GM21619 (cell line): Measurements from ENCODE around the gene PCDHGA6.

Source experiments
- ATAC-seq: cut with Tn5 transposase; IDR thresholded peaks from one replicate; pipeline ENCODE4 v1.9.1; 2021; ENCODE audit not compliant: unreplicated experiment

PCDHGA6 gene

DNA sequence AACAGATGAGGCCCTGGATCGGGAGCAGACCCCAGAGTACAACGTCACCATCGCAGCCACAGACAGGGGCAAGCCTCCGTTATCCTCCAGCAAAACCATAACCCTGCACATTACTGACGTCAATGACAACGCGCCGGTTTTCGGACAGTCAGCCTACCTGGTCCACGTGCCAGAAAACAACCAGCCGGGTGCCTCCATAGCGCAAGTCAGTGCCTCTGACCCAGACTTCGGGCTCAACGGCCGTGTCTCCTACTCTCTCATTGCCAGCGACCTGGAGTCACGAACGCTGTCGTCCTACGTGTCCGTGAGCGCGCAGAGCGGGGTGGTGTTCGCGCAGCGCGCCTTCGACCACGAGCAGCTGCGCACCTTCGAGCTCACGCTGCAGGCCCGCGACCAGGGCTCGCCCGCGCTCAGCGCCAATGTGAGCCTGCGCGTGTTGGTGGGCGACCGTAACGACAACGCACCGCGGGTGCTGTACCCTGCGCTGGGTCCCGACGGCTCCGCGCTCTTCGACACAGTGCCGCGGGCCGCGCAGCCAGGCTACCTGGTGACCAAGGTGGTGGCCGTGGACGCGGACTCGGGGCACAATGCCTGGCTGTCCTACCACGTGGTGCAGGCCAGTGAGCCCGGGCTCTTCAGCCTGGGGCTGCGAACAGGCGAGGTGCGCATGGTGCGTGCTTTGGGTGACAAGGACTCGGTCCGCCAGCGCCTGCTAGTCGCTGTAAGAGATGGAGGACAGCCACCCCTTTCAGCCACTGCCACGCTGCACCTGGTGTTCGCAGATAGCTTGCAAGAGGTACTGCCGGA lies 45.6 kb downstream of the PCDHGA6 start:
- no peak for ATAC-seq

DNA sequence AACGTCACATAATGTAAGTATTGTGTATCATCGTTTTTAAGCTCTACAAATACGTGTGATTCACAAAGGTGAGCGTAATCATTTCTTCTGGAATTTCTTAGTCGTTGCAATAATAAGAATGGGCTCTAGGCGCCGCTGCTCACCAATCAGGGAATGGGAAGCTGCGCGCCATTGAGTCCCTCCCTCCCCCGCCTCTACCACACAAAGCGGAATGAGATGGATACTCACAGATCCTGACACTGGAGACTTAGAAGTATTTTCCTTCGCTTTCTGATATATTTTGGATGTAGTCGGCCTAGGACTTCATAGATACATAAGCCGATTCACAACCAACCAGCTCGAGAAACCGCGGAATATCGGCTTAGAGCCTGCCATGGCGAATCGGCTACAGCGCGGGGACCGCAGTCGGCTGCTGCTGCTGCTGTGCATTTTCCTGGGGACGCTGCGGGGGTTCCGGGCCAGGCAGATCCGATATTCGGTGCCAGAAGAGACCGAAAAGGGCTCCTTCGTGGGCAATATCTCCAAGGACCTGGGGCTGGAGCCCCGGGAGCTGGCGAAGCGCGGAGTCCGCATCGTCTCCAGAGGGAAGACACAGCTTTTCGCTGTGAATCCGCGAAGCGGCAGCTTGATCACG lies 47.3 kb downstream of the PCDHGA6 start, which contains the start of gene PCDHGA11:
Gene PCDHGA11 (plus strand): TSS at position 197 of the 634 bp plus-strand sequence. CDS start 177 bp downstream, at position 374.
- ATAC-seq, result no peak

DNA sequence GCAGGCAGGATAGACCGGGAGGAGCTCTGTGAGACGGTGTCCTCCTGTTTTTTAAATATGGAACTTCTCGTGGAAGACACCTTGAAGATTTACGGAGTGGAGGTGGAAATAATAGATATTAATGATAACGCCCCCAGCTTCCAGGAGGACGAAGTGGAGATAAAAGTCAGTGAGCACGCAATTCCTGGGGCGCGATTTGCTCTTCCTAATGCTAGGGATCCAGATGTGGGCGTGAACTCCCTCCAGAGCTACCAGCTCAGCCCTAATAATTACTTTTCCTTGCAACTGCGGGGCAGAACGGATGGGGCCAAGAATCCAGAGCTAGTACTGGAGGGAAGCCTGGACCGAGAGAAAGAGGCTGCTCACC lies 47.8 kb downstream of the PCDHGA6 start:
- no peak for ATAC-seq

DNA sequence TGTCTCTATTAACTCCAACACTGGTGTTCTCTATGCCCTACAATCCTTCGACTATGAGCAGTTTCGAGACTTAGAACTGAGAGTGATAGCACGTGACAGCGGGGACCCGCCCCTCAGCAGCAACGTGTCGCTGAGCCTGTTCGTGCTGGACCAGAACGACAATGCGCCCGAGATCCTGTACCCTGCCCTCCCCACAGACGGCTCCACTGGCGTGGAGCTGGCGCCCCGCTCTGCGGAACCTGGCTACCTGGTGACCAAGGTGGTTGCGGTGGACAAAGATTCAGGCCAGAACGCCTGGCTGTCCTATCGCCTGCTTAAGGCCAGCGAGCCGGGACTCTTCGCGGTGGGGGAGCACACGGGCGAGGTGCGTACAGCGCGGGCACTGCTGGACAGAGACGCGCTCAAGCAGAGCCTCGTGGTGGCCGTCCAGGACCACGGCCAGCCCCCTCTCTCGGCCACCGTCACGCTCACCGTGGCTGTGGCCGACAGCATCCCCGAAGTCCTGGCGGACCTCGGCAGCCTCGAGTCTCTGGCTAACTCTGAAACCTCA lies 49.1 kb downstream of the PCDHGA6 start:
- no peak for ATAC-seq

DNA sequence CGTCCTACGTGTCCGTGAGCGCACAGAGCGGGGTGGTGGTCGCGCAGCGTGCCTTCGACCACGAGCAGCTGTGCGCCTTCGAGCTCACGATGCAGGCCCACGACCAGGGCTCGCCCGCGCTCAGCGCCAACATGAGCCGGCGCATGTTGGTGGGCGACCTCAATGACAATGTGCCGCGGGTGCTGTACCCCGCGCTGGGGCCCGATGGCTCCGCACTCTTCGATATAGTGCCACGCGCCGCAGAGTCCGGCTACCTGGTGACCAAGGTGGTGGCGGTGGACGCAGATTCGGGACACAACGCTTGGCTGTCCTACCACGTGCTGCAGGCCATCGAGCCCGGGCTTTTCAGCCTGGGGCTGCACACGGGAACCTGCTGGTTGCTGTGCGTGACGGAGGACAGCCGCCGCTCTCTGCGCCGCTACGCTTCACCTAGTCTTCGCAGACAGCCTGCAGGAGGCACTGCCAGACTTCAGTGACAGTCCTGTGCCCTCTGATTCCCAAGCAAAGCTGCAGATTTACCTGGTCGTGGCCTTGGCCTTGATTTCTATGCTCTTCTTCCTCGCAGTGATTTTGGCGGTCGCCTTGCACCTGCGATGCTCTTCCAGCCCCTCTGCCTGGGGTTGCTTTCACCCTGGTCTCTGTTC lies 54.2 kb downstream of the PCDHGA6 start:
- no peak for ATAC-seq
